Measurements from ENCODE around the gene EXOSC2.

Gene EXOSC2

DNA sequence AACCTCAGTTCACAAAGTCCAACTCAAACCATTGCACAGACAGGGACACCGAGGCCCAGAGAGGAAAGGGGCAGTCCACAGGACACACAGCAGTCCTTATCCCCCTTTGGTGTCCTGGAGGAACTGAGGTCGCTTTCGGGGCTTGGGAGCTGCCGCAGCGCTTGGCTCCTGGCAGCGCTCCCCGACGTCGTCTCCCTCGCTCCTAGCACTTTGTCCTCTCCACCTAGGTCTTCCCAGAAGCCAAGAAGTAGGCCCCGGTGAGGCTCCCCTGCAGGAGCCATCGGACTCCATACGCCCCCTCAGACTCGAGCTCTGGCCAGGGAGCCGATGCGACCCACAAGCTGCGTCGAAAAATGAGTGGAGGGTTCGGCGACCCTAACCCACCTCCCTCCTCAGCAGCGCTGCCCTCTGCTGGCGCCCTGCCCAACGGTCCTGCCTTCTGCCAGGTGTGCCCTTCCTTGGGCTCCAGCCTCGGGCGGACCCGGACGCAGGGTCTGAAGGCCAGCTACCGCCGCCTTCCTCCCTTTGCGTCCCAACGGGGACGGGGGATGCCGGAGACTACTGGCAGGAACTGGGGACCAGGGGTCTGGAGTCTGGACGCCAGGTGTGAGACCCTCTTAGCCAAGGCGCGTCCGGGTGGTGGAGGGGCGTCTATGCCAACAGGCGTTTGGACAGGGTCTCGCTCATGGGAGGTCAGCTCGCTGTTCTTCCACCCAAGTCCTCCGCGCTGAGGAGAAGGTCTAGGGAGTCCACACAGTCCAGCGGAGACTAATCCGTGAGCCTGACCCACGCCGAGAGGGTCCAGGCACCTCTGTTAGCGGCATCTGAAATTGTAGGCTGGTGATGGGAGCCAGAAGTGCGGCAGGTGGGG, 31.2 kb upstream of the EXOSC2 start:
- no peak for DNase-seq
- Histone ChIP-seq H3K27ac (ENCODE audit: insufficient read depth, low read length, poor library complexity, severe bottlenecking) (no peak overlapping the region), H3K27me3 (replicated peaks; ENCODE audit: control insufficient read depth, insufficient read depth, low read length, poor library complexity, severe bottlenecking) (peaks cover 79% of the 10 kb centered on the region), H3K9me3 (ENCODE audit: control insufficient read depth, low read length) (no peaks in the 10 kb centered on the region), H3K4me1 (ENCODE audit: control insufficient read depth, insufficient read depth, low read length, poor library complexity, severe bottlenecking) (peaks cover 64% of the 10 kb centered on the region), H3K4me3 (ENCODE audit: insufficient read depth, low read depth, low read length, poor library complexity, severe bottlenecking) (peak overlapping the region; percentile 39), H3K36me3 (ENCODE audit: control insufficient read depth, insufficient read depth, low read length) (no peaks in the 10 kb centered on the region)

DNA sequence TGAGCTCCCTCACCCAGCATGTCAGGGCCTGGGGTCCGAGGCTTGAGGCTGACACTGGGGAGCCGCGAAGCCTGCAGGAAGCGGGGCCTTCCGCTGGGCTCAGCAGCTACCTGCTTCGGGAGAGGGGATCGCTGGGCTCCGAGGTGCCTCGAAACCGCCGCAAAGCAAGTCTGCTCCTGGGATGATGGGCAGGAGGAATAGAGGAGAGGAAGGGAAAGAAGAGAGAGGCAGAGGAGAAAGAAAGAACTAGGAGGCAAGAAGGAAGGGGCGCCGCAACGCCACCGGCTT, 30.7 kb upstream of the EXOSC2 start:
- peaks cover 64% of the 10 kb centered on the region for H3K4me1 ChIP-seq (ENCODE audit: control insufficient read depth, insufficient read depth, low read length, poor library complexity, severe bottlenecking)
- no peaks in the 10 kb centered on the region for H3K36me3 ChIP-seq (ENCODE audit: control insufficient read depth, insufficient read depth, low read length)
- peak overlapping the region; percentile 39 for H3K4me3 ChIP-seq (ENCODE audit: insufficient read depth, low read depth, low read length, poor library complexity, severe bottlenecking)
- H3K27me3 ChIP-seq (replicated peaks; ENCODE audit: control insufficient read depth, insufficient read depth, low read length, poor library complexity, severe bottlenecking), result peaks cover 83% of the 10 kb centered on the region
- no peak overlapping the region for H3K27ac ChIP-seq (ENCODE audit: insufficient read depth, low read length, poor library complexity, severe bottlenecking)
- H3K9me3 ChIP-seq (ENCODE audit: control insufficient read depth, low read length), result no peaks in the 10 kb centered on the region
- DNase-seq, result no peak

DNA sequence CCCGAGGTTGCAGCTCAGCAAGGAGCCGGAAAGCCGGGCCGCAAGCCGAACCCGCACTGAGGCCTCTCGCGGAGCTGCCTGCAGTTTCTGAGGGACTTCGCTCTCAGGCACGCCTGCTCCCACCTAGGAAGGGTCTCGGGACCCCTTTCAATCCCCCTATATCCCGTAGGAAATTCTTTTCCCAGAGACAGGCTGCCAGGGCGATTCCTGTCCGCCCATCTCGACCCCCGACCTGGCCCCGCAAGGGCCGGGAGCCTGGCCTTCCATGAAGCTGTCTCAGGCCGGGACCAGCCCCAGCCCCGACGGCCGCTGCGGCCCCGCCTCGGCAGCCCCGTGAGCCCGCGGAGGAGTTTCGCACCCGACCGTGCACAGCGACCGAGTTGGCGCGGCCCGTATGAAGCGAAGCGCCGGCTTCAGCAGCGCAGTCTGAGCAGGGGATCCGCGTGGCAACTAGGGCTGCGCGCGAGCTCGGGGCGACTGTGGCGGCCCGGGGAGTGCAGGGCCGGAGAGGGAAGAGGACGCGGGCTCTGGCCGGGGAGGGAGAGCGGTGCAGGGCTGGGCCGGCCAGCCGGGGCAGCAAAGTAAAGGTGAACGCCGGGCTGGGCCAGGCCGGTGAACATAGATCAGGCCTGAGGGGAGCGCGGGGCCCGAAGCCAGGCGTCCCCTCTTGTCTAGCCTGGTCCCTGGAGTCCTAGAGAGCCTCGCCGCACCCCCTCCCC, 30.2 kb upstream of the EXOSC2 start:
- DNase-seq, result no peak
- H3K36me3 ChIP-seq (ENCODE audit: control insufficient read depth, insufficient read depth, low read length), result no peaks in the 10 kb centered on the region
- peak overlapping the region; percentile 39 for H3K4me3 ChIP-seq (ENCODE audit: insufficient read depth, low read depth, low read length, poor library complexity, severe bottlenecking)
- no peaks in the 10 kb centered on the region for H3K9me3 ChIP-seq (ENCODE audit: control insufficient read depth, low read length)
- H3K4me1 ChIP-seq (ENCODE audit: control insufficient read depth, insufficient read depth, low read length, poor library complexity, severe bottlenecking), result peaks cover 64% of the 10 kb centered on the region
- no peak overlapping the region for H3K27ac ChIP-seq (ENCODE audit: insufficient read depth, low read length, poor library complexity, severe bottlenecking)
- H3K27me3 ChIP-seq (replicated peaks; ENCODE audit: control insufficient read depth, insufficient read depth, low read length, poor library complexity, severe bottlenecking), result peaks cover 78% of the 10 kb centered on the region

DNA sequence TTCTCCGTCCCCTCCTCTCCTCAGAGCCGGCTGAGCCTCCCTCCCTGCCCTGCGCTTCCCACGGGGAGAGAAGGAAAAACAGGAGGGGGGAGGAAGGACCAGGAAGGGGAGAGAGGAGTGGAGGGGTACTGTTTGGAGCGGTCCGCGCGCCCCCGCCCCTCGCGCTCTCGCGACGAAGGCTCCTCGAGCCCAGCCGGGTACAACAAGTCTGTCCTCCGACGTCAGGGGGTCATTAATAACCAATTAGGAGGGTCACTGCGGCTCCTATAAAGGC, 29.7 kb upstream of the EXOSC2 start:
- Histone ChIP-seq H3K27ac (ENCODE audit: insufficient read depth, low read length, poor library complexity, severe bottlenecking) (no peak overlapping the region), H3K4me3 (ENCODE audit: insufficient read depth, low read depth, low read length, poor library complexity, severe bottlenecking) (peak overlapping the region; percentile 39), H3K27me3 (replicated peaks; ENCODE audit: control insufficient read depth, insufficient read depth, low read length, poor library complexity, severe bottlenecking) (peaks cover 73% of the 10 kb centered on the region), H3K4me1 (ENCODE audit: control insufficient read depth, insufficient read depth, low read length, poor library complexity, severe bottlenecking) (peaks cover 64% of the 10 kb centered on the region), H3K9me3 (ENCODE audit: control insufficient read depth, low read length) (no peaks in the 10 kb centered on the region), H3K36me3 (ENCODE audit: control insufficient read depth, insufficient read depth, low read length) (no peaks in the 10 kb centered on the region)
- no peak for DNase-seq

DNA sequence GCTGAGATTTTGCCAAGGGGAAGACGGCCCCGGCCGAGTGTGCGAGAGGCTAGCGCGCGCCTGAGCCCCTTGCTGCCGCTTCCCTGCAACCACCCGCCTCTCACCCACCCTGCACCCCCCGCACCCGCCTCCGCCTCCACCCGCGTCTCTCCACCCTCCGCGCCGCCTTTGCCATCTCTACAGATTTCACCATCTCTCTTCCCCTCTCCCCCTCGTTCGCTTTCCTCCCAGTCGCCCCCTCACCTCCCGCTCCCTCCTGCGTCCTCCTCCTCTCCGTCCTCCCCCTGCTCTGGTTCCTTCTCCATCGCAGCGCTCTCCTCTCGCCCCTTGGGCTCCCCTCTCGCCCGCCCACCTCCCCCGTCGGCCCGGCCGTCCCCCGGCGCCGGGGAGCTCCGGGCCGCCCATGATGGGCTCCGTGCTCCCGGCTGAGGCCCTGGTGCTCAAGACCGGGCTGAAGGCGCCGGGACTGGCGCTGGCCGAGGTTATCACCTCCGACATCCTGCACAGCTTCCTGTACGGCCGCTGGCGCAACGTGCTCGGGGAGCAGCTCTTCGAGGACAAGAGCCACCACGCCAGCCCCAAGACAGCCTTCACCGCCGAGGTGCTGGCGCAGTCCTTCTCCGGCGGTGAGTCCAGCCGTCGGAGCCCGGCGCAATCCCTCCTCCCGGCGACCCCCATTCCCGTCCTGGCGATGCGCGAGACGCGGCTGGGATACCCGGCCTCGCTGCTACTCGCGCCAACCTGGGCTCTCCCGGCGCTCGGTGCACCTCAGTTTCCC, 29.1 kb upstream of the EXOSC2 start, which contains the start of gene PRDM12:
Gene PRDM12, plus strand, starts transcription at position 344 of the 778 bp plus-strand sequence. Its CDS starts 60 bp downstream, at position 404.
- DNase-seq, result no peak
- H3K9me3 ChIP-seq (ENCODE audit: control insufficient read depth, low read length), result no peaks in the 10 kb centered on the region
- H3K27me3 ChIP-seq (replicated peaks; ENCODE audit: control insufficient read depth, insufficient read depth, low read length, poor library complexity, severe bottlenecking), result peaks cover 67% of the 10 kb centered on the region
- H3K4me1 ChIP-seq (ENCODE audit: control insufficient read depth, insufficient read depth, low read length, poor library complexity, severe bottlenecking), result peaks cover 64% of the 10 kb centered on the region
- H3K36me3 ChIP-seq (ENCODE audit: control insufficient read depth, insufficient read depth, low read length), result no peaks in the 10 kb centered on the region
- no peak within 1 kb of the TSS for H3K27ac ChIP-seq (ENCODE audit: insufficient read depth, low read length, poor library complexity, severe bottlenecking)
- H3K4me3 ChIP-seq (ENCODE audit: insufficient read depth, low read depth, low read length, poor library complexity, severe bottlenecking), result peak within 1 kb of the TSS; percentile 39

DNA sequence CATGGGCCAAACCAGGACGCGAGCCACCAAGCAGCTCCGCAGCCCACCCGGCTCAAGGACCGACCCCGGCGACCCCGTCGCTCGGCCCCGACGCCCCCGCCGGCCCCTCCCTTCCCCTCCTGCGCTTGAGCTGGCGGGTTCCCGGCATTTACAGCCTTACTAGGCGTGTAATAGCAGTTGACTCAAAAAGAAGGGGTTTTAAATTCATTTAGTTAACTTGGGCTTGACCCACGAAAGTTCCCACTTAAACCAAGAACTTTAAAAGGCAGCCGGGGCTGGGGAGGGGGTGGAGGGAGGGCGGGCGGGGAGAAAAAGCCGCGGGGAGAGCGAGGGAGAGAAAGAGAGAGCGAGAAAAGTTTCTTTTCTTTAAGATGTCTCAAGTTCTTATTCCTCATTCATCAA, 28.6 kb upstream of the EXOSC2 start:
- no peak overlapping the region for H3K4me3 ChIP-seq (ENCODE audit: insufficient read depth, low read depth, low read length, poor library complexity, severe bottlenecking)
- H3K27me3 ChIP-seq (replicated peaks; ENCODE audit: control insufficient read depth, insufficient read depth, low read length, poor library complexity, severe bottlenecking), result peaks cover 62% of the 10 kb centered on the region
- no peak for DNase-seq
- peaks cover 61% of the 10 kb centered on the region for H3K4me1 ChIP-seq (ENCODE audit: control insufficient read depth, insufficient read depth, low read length, poor library complexity, severe bottlenecking)
- no peaks in the 10 kb centered on the region for H3K9me3 ChIP-seq (ENCODE audit: control insufficient read depth, low read length)
- H3K27ac ChIP-seq (ENCODE audit: insufficient read depth, low read length, poor library complexity, severe bottlenecking), result no peak overlapping the region
- H3K36me3 ChIP-seq (ENCODE audit: control insufficient read depth, insufficient read depth, low read length), result no peaks in the 10 kb centered on the region

DNA sequence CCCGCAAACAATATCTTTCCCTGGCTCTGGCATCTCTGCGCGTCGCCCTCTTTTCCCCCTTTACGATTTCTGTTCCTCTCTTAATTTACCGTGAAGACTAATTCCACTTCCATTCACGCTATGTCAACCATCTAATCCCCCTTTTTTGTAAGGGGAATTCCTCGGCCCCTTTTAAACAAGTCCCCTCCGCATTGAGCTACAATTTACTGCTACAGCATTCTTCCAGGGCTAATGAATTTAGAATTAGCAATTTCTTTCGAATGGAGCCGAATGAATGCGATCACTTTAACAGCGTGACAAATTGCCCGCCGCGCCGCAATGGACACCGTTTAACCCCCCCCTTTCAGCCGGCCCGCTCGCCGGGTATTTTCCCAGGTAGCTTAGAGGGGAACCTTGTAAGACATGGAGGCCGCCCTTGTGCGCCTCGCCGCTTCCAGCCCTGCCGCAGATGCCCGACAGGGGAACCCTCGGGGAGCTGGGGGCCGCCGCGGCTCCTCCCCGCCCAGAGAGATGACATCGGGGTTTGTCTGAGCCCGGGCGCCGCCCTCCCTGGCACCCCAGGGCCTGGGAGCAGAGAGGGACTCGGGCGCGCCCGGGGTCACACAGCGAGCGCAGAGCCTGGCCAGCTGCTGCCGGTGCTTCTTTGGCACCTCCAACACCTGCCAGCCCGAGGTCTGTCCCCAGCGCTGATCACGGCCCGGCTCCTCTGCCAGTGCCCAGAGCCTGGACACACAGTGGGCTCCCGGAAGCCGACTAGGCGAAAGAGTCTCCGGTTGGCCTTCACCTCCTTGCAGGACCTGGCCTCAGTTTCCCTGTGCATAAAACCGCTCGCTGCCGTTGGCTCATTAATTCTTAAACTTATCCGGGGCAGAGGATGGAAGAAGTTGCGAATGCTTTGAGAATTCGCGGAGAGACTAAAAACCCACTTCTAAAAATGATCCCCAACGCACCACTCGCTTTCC, 27.9 kb upstream of the EXOSC2 start:
- Histone ChIP-seq H3K9me3 (ENCODE audit: control insufficient read depth, low read length) (no peaks in the 10 kb centered on the region), H3K27ac (ENCODE audit: insufficient read depth, low read length, poor library complexity, severe bottlenecking) (no peak overlapping the region), H3K36me3 (ENCODE audit: control insufficient read depth, insufficient read depth, low read length) (no peaks in the 10 kb centered on the region), H3K4me1 (ENCODE audit: control insufficient read depth, insufficient read depth, low read length, poor library complexity, severe bottlenecking) (peaks cover 56% of the 10 kb centered on the region), H3K27me3 (replicated peaks; ENCODE audit: control insufficient read depth, insufficient read depth, low read length, poor library complexity, severe bottlenecking) (peaks cover 59% of the 10 kb centered on the region), H3K4me3 (ENCODE audit: insufficient read depth, low read depth, low read length, poor library complexity, severe bottlenecking) (no peak overlapping the region)
- DNase-seq, result no peak

DNA sequence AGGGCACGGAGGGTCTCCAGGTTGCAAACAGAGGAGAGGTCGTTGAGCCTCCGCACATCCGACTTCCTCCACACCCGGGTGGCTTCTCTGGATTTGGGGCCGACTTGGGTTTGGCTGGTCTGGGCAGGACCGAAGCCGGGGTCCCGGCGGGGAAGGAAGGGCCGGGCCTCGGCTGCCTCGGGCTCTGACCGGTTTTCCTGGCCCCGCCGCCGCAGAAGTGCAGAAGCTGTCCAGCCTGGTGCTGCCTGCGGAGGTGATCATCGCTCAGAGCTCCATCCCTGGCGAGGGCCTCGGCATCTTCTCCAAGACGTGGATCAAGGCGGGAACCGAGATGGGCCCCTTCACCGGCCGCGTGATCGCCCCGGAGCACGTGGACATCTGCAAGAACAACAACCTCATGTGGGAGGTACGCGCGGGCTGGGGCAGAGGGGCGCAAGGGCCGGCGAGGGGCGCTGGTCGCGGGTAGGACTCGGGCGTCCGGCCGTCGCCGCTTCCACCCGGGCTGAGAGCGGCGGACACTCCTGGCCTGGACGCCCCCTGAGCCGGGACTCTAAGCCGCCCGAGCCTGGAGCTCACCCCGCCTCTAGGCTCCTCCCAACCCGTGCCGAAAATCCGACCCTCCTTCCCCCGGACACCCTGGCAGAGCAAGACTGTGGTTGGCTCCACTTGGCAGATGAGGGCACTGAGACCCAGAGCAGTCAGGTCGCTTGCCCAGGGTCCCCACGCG, 27.0 kb upstream of the EXOSC2 start:
- Histone ChIP-seq H3K36me3 (ENCODE audit: control insufficient read depth, insufficient read depth, low read length) (no peaks in the 10 kb centered on the region), H3K4me3 (ENCODE audit: insufficient read depth, low read depth, low read length, poor library complexity, severe bottlenecking) (no peak overlapping the region), H3K27me3 (replicated peaks; ENCODE audit: control insufficient read depth, insufficient read depth, low read length, poor library complexity, severe bottlenecking) (peaks cover 50% of the 10 kb centered on the region)

DNA sequence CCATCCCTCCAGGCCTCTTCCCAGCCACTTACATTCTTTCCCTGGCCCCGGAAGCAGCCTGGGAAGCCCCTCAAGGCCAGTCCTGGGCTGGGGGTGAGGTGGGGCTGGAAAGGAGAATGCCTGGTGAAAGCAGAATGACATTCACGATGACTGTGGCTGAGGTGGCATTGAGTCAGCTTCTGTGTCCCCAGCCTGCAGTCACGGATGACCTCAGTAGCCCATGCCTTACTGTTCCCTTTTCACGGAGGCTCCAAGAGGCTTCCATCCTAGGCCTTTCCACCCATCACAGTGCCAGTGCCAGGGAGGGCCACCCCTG, 26.5 kb upstream of the EXOSC2 start:
- Histone ChIP-seq H3K27me3 (replicated peaks; ENCODE audit: control insufficient read depth, insufficient read depth, low read length, poor library complexity, severe bottlenecking) (peaks cover 45% of the 10 kb centered on the region), H3K9me3 (ENCODE audit: control insufficient read depth, low read length) (no peaks in the 10 kb centered on the region), H3K27ac (ENCODE audit: insufficient read depth, low read length, poor library complexity, severe bottlenecking) (no peak overlapping the region), H3K4me3 (ENCODE audit: insufficient read depth, low read depth, low read length, poor library complexity, severe bottlenecking) (no peak overlapping the region), H3K36me3 (ENCODE audit: control insufficient read depth, insufficient read depth, low read length) (no peaks in the 10 kb centered on the region), H3K4me1 (ENCODE audit: control insufficient read depth, insufficient read depth, low read length, poor library complexity, severe bottlenecking) (peaks cover 43% of the 10 kb centered on the region)
- no peak for DNase-seq

More for the DNA sequence above, 27.0 kb upstream of the EXOSC2 start:
- Histone ChIP-seq H3K27ac (ENCODE audit: insufficient read depth, low read length, poor library complexity, severe bottlenecking) (no peak overlapping the region), H3K9me3 (ENCODE audit: control insufficient read depth, low read length) (no peaks in the 10 kb centered on the region), H3K4me1 (ENCODE audit: control insufficient read depth, insufficient read depth, low read length, poor library complexity, severe bottlenecking) (peaks cover 48% of the 10 kb centered on the region)
- no peak for DNase-seq
